Neural progenitor cell (in vitro differentiated cells): Measurements from ENCODE around the gene CCR7.

Experiments used
- EZH2 ChIP-seq: fragments of 200-600 bp; sonication (generic); IDR thresholded peaks from 2 replicates; pipeline ENCODE4 v1.6.1; 2017; ENCODE audit warnings: antibody characterized with exemption, mild to moderate bottlenecking, moderate library complexity
- EZH2phosphoT487 ChIP-seq: fragments of 200-600 bp; sonication (generic); IDR thresholded peaks from 2 replicates; pipeline ENCODE4 v1.6.1; 2017; ENCODE audit warnings: antibody characterized with exemption
- TF ChIP-seq, protein P1 (sequence below): fragments of 200-600 bp; sonication (generic); IDR thresholded peaks from 2 replicates; pipeline ENCODE4 v1.5.1; 2017; ENCODE audit warnings: antibody characterized with exemption, mild to moderate bottlenecking

DNA sequence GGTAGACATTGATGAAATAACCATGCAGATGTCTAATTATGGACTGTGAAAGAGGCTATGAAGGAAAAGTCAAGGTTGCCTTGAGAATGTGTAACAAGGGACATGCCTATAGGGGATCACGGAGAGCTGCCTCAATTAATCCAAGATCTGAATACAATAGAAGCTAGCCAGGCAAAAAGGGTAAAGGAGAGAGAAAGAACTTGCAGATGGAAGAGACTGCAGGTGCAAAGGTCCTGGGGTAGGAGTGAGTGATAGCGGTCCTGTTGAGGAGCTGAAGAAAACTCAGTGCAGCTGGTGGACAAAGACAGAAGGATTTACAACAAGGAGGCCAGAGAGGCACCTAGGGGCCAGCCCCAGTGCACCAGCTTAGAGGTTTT, 48.0 kb downstream of the CCR7 start:
- TF ChIP-seq EZH2 (no peak), EZH2phosphoT487 (no peak)
- TF ChIP-seq, protein P1, sequence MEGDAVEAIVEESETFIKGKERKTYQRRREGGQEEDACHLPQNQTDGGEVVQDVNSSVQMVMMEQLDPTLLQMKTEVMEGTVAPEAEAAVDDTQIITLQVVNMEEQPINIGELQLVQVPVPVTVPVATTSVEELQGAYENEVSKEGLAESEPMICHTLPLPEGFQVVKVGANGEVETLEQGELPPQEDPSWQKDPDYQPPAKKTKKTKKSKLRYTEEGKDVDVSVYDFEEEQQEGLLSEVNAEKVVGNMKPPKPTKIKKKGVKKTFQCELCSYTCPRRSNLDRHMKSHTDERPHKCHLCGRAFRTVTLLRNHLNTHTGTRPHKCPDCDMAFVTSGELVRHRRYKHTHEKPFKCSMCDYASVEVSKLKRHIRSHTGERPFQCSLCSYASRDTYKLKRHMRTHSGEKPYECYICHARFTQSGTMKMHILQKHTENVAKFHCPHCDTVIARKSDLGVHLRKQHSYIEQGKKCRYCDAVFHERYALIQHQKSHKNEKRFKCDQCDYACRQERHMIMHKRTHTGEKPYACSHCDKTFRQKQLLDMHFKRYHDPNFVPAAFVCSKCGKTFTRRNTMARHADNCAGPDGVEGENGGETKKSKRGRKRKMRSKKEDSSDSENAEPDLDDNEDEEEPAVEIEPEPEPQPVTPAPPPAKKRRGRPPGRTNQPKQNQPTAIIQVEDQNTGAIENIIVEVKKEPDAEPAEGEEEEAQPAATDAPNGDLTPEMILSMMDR: no peak
